HG03575 (cell line): Measurements from ENCODE around the gene CFAP299.

Source experiments
- ATAC-seq: cut with Tn5 transposase; IDR thresholded peaks from one replicate; pipeline ENCODE4 v1.9.1; 2021; ENCODE audit not compliant: unreplicated experiment, insufficient number of reproducible peaks, low FRiP score; ENCODE audit errors: extremely low read depth

Gene CFAP299

DNA sequence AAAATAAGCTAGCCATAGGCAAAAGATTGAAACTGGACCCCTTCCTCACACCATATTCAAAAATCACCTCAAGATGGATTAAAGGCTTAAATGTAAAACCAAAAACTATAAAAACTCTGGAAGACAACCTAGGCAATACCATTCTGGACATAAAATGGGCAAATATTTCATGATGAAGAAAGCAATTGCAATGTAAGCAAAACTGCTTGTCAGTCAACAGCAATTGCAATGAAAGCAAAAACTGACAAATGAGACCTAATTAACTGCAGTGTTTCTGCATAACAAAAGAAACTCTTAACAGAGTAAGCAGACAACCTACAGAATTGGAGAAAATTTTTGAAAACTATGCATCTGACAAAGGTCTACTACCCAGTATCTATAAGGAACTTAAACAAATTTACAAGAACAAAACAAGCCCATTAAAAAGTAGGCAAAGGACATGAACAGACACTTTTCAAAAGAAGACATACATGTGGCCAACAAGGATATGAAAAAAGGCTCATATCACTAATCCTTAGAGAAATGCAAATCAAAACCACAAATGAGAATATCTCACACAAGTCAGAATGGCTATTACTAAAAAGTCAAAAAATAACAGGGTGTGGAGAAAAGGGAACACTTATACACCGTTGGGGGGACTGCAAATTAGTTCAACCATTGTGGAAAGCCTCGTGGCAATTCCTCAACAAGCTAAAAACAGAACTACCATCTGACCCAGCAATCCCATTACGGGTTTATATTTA, 46.7 kb downstream of the CFAP299 start:
- no peak for ATAC-seq

DNA sequence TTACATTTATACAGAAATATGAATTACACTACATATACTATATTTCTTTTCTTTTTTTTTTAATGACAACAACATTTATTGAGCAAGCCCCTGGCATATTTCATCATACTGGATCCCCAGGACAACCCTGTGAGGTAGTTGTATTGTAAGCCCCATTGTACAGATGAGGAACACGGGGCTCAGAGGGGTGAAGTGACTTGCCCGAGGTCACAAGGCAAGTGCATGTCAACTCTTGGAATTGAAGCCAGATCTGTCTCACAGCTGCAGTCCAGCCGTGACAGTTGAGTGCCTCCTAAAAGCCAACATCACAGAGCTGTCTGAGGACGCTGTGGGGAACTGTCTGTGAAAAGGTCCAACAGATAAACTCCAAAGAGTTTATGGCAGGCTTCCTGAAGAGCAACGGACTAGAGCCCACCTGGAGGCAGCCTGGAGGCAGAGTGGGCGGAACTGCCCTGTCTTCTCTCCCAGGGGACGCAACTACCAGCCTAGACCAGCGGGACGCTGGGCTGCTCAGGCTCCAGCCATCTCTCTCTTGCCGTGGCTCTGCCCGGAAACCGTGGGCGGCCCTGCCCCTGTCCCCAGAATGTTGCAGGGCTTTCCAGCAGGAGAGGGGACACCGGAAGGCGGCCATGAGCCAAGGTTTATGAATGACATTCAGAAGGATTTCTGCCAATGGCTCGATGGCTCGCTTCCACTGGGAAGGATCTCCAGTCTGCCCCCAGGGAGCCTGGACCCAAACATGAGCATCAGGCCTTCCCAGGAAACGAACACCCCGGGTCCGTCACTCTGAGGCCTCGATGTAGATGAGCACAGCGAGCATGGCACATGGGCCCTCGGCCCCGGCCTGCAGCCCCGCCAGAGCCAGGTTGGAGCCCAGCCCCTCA, 50.1 kb downstream of the CFAP299 start:
- ATAC-seq: no peak

DNA sequence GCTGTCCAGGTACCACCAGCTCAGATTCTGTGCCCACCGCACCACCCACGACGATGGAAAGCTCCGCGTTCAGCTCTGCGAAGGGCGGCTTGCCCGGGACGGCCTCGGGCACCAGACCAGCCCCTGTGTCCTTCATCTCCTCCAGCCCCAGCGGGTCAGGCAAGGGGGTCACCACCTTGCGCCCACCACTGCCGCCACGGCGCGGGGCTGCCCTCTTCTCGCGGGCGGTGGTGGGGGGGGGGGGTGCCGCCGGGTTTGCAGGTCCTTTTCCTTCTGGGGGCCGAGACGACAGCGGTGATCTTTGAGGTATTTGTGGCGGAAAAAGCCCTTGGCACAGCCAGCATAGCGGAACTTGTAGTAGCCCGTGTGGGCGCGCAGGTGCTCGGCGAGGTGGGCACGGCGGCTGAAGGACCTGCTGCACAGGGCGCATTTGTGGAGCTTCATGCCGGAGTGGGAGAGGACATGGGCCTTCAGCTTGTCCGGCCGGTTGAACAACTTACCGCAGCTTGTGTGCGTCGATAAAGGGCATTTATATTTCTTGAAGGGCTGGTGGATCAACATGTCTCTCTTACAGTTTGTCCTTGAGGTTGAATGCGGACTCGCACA, 50.9 kb downstream of the CFAP299 start:
- no peak for ATAC-seq

- ATAC-seq: no peak
These were observed 52.1 kb downstream of the CFAP299 start for GRCh38 chr4:80387390-80388283.

DNA sequence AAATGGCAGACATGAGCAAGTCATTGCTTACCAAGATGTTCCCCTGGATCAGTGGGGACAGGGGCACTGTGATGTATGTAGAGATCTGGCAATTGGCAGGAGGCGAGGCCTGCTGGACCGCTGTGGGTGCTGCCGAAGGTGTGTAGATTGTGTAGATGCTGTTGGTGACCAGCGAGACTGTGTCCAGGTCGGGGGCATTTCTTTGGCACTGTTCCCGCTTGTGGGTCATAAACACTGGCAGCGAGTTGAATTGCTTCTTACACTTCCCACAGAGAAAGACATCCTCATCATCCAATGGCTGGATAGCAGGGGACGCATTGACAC, 52.7 kb downstream of the CFAP299 start:
- ATAC-seq: no peak

DNA sequence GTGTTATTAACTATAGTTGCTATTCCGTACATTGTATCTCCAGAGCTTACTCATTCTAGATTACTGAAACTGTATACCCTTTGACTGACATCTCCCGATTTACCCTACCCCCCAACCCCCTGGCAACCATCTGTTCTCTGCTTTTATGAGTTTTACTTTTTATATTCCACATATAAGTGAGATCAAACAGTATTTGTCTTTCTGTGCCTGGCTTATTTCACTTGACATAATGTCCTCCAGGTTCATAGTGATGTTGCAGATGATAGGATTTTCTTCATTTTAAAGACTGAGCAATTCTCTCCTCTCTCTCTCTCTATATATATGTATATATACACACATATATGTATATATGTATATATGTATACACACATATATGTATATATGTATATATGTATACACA, 54.6 kb downstream of the CFAP299 start:
- ATAC-seq: no peak

DNA sequence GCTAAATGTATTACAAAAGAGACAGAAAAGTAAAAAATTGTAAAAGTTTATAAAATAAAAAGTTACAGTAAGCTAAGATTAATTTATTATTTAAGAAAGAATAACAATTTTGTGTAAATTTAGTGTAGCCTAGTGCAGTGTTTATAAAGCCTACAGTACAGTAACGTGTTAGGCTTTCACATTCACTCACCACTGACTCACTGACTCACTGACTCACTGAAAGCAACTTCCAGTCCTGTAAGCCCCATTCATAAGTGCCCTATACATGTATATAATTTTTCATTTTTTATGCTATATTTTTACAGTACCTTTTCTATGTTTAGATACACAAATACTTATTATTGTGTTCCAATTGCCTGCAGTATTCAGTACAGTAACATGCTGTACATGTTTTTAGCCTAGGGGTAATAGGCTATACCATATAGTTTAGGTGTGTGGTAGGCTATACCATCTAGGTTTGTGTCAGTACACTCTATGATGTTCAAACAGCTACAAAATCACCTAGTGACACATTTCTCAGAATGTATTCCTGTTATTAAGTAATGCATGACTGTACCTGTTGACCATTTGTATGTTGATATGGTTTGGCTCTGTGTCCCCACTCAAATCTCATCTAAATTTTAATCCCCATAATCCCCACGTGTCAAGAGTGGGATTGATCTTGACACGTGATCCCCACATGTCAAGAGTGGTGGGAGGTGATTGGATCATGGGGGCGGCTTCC, 57.9 kb downstream of the CFAP299 start:
- no peak for ATAC-seq

DNA sequence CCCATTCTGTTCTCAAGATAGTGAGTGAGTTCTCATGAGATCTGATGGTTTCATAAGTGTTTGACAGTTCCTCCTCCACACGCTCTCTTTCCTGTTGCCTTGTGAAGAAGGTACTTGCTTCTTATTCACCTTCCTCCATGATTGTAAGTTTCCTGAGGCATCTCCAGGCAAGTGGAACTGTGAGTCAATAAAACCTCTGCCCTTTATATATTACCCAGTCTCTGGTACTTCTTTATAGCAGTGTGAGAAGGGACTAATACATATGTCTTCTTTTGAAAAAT, 58.4 kb downstream of the CFAP299 start:
- no peak for ATAC-seq

DNA sequence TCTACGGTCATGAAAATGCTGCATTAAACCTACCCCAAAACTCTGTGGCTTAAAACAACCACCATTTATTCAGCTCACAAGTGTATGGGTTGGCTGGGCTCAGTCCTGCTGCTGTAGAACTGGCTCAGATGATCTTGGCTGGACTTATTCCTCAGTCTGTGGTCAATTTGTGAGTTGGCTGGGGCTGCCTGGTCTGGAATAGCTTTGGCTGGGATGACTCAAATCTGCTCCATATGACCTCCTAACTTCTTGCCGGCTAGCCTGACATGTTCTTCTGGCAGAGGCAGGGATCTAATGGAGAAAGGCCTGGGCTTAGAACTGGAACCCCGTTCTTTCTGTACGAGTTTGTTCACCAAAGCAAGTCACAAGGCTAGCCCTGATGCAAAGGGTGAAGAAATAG, 71.7 kb downstream of the CFAP299 start:
- ATAC-seq: no peak

DNA sequence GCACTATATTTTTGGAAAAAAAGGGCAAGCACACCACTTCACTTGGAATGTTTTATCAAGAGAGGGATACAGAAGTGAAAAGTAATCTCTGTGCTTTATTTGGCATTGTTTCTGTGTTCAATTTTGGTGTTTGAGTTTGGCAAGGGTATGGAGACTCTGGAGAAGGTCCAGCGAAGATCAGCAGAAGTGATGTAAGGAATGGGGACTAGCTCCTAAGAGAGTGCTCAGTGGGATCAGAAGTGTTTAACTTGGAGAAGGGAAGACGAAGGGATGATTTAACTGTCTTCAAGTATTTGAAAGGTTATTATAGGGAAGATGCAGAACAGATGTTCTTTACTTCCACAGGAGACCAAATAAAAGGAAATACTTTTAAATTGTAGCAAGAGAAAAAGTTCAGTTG, 74.3 kb downstream of the CFAP299 start:
- ATAC-seq: no peak

GRCh38 chr4:80412322-80412721, 76.8 kb downstream of the CFAP299 start:
- ATAC-seq: no peak

- ATAC-seq: no peak
These were observed 77.6 kb downstream of the CFAP299 start for GRCh38 chr4:80413086-80413485.

DNA sequence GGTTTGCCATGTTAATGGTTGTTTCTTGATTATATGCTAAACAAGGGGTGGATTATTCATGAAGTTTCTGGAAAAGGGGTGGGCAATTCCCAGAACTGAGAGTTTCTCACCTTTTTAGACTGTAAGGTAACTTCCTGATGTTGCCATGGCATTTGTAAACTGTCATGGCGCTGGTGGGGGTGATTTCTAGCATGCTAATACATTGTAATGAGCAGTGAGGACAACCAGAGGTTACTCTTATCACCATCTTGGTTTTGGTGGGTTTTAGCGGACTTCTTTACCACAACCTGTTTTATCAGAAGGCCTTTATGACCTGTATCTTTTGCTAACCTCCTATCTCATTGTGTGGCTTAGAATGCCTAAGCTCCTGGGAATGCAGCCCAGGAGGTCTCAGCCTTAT, 81.5 kb downstream of the CFAP299 start:
- no peak for ATAC-seq

GRCh38 chr4:80419946-80420345, 84.4 kb downstream of the CFAP299 start:
- no peak for ATAC-seq

DNA sequence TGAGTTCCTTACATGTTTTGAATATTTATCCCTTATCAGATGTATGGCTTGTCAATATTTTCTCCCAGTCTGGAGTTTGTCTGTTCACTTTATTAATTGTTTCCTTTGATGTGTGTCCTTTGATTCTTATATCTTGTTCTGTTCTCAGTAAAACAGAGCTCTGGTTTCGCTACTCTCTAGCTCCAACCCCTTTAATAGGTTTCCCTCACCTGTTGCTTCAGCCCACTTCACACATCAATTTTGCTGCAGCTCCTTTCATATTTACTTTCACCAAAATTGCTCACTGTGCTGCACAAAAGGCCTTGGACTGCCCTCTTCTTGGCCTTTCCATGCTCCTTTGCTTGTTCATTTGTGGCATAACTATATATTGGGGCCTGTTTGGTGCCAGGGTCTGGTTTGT, 85.1 kb downstream of the CFAP299 start:
- no peak for ATAC-seq

DNA sequence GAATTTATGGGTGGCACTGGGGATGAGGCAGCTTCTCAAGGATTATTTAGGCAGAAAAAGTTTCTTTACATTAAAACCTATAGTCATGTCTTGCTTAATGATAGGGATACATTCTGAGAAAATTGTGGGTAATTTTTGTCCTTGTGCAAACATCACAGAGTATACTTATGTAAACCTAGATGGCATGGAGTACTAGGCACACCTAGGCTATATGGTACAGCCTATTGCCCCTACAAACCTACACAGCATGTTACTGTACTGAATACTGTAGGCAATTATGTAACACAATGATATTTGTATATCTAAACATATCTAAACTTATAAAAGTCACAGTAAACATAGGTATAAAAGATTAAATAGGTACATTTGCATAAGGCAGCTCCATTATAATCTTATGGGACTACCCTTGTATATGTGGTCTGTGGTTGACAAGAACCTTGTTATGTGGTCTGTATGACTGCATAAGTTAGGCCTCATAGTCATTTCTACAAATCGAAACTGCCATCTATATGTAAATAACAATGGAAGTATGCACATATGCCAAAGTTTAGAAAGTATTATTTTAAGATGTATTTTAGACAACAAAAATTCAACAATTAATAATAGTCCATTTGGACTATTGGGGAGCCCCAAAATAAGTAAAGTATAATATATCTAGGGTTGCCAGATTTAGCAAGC, 87.3 kb downstream of the CFAP299 start:
- ATAC-seq: no peak

DNA sequence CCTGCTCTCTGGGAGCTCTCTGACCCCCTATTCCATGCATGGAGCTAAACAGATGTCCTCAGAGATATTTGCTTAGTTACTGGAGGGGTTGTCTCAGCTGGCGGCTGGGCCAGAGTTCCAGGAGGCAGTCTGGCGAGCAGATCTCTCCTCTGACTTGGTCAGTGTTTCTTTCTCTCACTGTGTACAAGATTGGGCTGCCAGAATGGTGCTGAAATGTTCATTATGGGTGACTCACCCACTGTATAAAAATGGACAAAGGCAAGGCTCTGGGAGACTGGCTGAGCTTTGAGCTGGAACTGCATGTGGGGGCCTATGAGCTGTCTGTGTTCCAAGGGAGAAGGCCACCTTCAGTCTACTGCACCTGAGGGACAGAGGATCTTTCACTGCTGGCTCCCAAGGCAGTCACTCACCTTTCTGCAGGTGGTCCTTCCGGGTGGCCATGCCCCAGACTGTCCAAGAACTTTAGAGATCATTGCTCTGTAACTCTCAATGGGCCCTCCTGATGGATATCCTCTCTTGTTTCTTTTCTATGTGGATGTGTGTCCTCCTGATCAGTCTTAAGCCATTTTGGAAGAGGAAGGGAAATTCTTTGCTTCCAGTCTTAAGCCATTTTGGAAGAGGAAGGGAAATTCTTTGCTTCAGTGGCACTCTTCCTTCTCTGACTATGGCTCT, 88.2 kb downstream of the CFAP299 start:
- no peak for ATAC-seq

DNA sequence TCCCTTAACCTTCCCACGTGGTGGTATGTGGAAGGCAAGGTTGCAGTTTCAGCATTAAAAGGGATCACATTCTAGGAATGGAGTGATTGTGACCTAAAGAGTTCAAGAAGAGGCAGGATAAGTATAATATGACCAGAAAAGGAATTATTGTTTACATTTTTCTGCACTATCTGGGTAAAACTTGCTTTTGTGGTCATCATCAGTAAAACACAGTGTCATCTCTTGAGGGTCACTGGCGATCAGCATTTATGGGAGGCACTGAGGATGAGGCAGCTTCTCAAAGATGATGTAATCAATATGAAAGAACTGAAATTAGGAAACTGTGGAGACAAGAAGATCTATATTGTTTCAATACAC, 88.7 kb downstream of the CFAP299 start:
- no peak for ATAC-seq
